ENCODE results near the gene CC2D2A. TPM values are rescaled to one million over a fixed set of nuclear protein-coding genes. Genes with fewer than 3 reads are reported as not detected.

Gene CC2D2A
- polyA plus RNA-seq, 1 donor from 2014 or later: 8.6 TPM

GRCh38 chr4:15577508-15577907, 107.8 kb downstream of the CC2D2A start:
- H3K79me2 ChIP-seq (replicated peaks; ENCODE audit: insufficient read depth, low read length): no peaks in the 10 kb centered on the region
- no peak overlapping the region for H3K4me2 ChIP-seq (ENCODE audit: low read length)
- no peak overlapping the region for H3K27ac ChIP-seq (ENCODE audit: low read length)
- TF ChIP-seq MXI1 (conservative IDR thresholded peaks at IDR 0.05; ENCODE audit: poor library complexity, severe bottlenecking) (no peak), POLR2AphosphoS5 (IDR thresholded peaks at IDR 0.05) (no peak), TAF1 (IDR thresholded peaks at IDR 0.05; ENCODE audit: low read depth) (no peak), REST (IDR thresholded peaks at IDR 0.05; ENCODE audit: borderline replicate concordance) (no peak), EZH2 (IDR thresholded peaks at IDR 0.05; ENCODE audit: borderline replicate concordance, insufficient read depth, low read length, poor library complexity, severe bottlenecking) (no peak), SMC3 (conservative IDR thresholded peaks at IDR 0.05; ENCODE audit: poor library complexity) (no peak), EP300 (conservative IDR thresholded peaks at IDR 0.05; ENCODE audit: poor library complexity, severe bottlenecking) (no peak)
- no peak overlapping the region for H3K4me3 ChIP-seq (ENCODE audit: low read length)
- no peaks in the 10 kb centered on the region for H3K27me3 ChIP-seq (ENCODE audit: insufficient read depth, low read depth, low read length)
- H3K9me2 ChIP-seq (ENCODE audit: insufficient read depth, low read length): no peaks in the 10 kb centered on the region
- H2AFZ ChIP-seq (ENCODE audit: low read depth, low read length): no peak overlapping the region
- H3K9me3 ChIP-seq (ENCODE audit: low read length): no peaks in the 10 kb centered on the region
- H3F3A ChIP-seq (ENCODE audit: insufficient read depth, low read length, poor library complexity, severe bottlenecking): no peaks in the 10 kb centered on the region
- no peak overlapping the region for H3K9ac ChIP-seq (ENCODE audit: low read length)
- H3K36me3 ChIP-seq (ENCODE audit: insufficient read depth, low read length): no peaks in the 10 kb centered on the region
- H4K20me1 ChIP-seq (ENCODE audit: insufficient read depth): no peaks in the 10 kb centered on the region

GRCh38 chr4:15584785-15585184, 115.1 kb downstream of the CC2D2A start:
- no peaks in the 10 kb centered on the region for H3K36me3 ChIP-seq (ENCODE audit: insufficient read depth, low read length)
- no peaks in the 10 kb centered on the region for H3K9me2 ChIP-seq (ENCODE audit: insufficient read depth, low read length)
- no peaks in the 10 kb centered on the region for H3K9me3 ChIP-seq (ENCODE audit: low read length)
- H3F3A ChIP-seq (ENCODE audit: insufficient read depth, low read length, poor library complexity, severe bottlenecking): no peaks in the 10 kb centered on the region
- H3K4me2 ChIP-seq (ENCODE audit: low read length): no peak overlapping the region
- no peaks in the 10 kb centered on the region for H3K27me3 ChIP-seq (ENCODE audit: insufficient read depth, low read depth, low read length)
- no peak overlapping the region for H2AFZ ChIP-seq (ENCODE audit: low read depth, low read length)
- H3K79me2 ChIP-seq (replicated peaks; ENCODE audit: insufficient read depth, low read length): no peaks in the 10 kb centered on the region
- H3K9ac ChIP-seq (ENCODE audit: low read length): no peak overlapping the region
- TF ChIP-seq CTCF (IDR thresholded peaks at IDR 0.05; ENCODE audit: poor library complexity, severe bottlenecking) (no peak), POLR2AphosphoS5 (IDR thresholded peaks at IDR 0.05) (no peak), TAF1 (IDR thresholded peaks at IDR 0.05; ENCODE audit: low read depth) (no peak), MXI1 (conservative IDR thresholded peaks at IDR 0.05; ENCODE audit: poor library complexity, severe bottlenecking) (no peak), EP300 (conservative IDR thresholded peaks at IDR 0.05; ENCODE audit: poor library complexity, severe bottlenecking) (no peak), SMC3 (conservative IDR thresholded peaks at IDR 0.05; ENCODE audit: poor library complexity) (no peak)
- H3K4me3 ChIP-seq (ENCODE audit: low read length): no peak overlapping the region
- H4K20me1 ChIP-seq (ENCODE audit: insufficient read depth): no peaks in the 10 kb centered on the region
- no peak overlapping the region for H3K27ac ChIP-seq (ENCODE audit: low read length)

- H3K27ac ChIP-seq (ENCODE audit: low read length): no peak overlapping the region
- H3K27me3 ChIP-seq (ENCODE audit: insufficient read depth, low read depth, low read length): no peaks in the 10 kb centered on the region
- H3K36me3 ChIP-seq (ENCODE audit: insufficient read depth, low read length): no peaks in the 10 kb centered on the region
- H3K4me3 ChIP-seq (ENCODE audit: low read length): no peak overlapping the region
- H3K9me2 ChIP-seq (ENCODE audit: insufficient read depth, low read length): no peaks in the 10 kb centered on the region
- no peaks in the 10 kb centered on the region for H3K9me3 ChIP-seq (ENCODE audit: low read length)
- H3K4me2 ChIP-seq (ENCODE audit: low read length): no peak overlapping the region
- H4K20me1 ChIP-seq (ENCODE audit: insufficient read depth): no peaks in the 10 kb centered on the region
- TF ChIP-seq POLR2AphosphoS5 (IDR thresholded peaks at IDR 0.05) (no peak), REST (IDR thresholded peaks at IDR 0.05; ENCODE audit: borderline replicate concordance) (no peak), RAD21 (conservative IDR thresholded peaks at IDR 0.05) (no peak), CTCF (IDR thresholded peaks at IDR 0.05; ENCODE audit: poor library complexity, severe bottlenecking) (no peak), EP300 (conservative IDR thresholded peaks at IDR 0.05; ENCODE audit: poor library complexity, severe bottlenecking) (no peak), EZH2 (IDR thresholded peaks at IDR 0.05; ENCODE audit: borderline replicate concordance, insufficient read depth, low read length, poor library complexity, severe bottlenecking) (no peak), MXI1 (conservative IDR thresholded peaks at IDR 0.05; ENCODE audit: poor library complexity, severe bottlenecking) (no peak), SMC3 (conservative IDR thresholded peaks at IDR 0.05; ENCODE audit: poor library complexity) (no peak), TAF1 (IDR thresholded peaks at IDR 0.05; ENCODE audit: low read depth) (no peak)
- no peak overlapping the region for H2AFZ ChIP-seq (ENCODE audit: low read depth, low read length)
- H3K9ac ChIP-seq (ENCODE audit: low read length): no peak overlapping the region
- no peaks in the 10 kb centered on the region for H3K79me2 ChIP-seq (replicated peaks; ENCODE audit: insufficient read depth, low read length)
- no peaks in the 10 kb centered on the region for H3F3A ChIP-seq (ENCODE audit: insufficient read depth, low read length, poor library complexity, severe bottlenecking)
Observed at GRCh38 chr4:15585331-15585730, 115.6 kb downstream of the CC2D2A start.

Measured in neural cell (in vitro differentiated cells).